NCI-H1694 (cell line): ENCODE data around the gene POLR2E.
A peak's percentile ranks its signal among the peaks of the same experiment; 100 is the strongest.

Experiments used
- DNase-seq: peaks from one replicate; lab custom pipeline; 2025; lab: John Stamatoyannopoulos, UW

POLR2E gene

DNA sequence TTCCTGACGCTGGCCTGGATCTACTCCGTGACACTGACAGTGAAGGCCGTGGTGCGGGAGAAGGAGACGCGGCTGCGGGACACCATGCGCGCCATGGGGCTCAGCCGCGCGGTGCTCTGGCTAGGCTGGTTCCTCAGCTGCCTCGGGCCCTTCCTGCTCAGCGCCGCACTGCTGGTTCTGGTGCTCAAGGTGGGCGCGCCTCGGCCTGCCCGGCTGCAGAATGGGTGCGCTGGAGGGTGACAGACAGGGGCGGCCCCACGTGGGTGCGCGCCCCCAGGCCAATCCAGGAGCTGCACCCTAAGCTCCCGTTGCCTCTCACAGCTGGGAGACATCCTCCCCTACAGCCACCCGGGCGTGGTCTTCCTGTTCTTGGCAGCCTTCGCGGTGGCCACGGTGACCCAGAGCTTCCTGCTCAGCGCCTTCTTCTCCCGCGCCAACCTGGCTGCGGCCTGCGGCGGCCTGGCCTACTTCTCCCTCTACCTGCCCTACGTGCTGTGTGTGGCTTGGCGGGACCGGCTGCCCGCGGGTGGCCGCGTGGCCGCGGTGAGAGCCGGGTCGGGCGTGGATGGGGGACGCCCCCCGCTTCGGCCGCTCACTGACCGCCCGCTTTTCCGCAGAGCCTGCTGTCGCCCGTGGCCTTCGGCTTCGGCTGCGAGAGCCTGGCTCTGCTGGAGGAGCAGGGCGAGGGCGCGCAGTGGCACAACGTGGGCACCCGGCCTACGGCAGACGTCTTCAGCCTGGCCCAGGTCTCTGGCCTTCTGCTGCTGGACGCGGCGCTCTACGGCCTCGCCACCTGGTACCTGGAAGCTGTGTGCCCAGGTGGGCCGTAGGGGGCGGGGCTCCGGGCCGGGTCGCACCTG, 48.1 kb downstream of the POLR2E start:
- no peak for DNase-seq

DNA sequence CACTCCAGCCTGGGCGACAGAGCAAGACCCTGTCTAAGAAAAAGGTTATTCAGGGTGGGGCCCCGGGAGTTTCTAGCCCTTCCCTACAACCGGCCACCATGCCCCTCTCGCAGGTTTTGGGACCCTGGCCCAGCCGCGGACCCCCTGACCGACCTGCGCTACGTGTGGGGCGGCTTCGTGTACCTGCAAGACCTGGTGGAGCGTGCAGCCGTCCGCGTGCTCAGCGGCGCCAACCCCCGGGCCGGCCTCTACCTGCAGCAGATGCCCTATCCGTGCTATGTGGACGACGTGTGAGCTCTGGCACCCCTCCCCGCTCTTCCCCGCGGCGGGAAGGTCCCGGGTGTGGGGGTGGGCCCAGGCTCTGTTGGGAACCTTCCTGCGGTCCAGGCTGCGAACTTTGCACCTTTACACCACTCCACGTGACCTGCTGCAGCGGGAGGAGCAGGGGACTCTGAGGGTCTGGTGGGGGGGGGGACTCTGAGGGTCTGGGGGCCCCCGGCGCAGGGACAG, 49.0 kb downstream of the POLR2E start:
- no peak for DNase-seq

GRCh38 chr19:1045247-1045603, 50.0 kb downstream of the POLR2E start:
- DNase-seq = no peak

GRCh38 chr19:1042689-1043511, 52.3 kb downstream of the POLR2E start:
- DNase-seq = peak; percentile 75

DNA sequence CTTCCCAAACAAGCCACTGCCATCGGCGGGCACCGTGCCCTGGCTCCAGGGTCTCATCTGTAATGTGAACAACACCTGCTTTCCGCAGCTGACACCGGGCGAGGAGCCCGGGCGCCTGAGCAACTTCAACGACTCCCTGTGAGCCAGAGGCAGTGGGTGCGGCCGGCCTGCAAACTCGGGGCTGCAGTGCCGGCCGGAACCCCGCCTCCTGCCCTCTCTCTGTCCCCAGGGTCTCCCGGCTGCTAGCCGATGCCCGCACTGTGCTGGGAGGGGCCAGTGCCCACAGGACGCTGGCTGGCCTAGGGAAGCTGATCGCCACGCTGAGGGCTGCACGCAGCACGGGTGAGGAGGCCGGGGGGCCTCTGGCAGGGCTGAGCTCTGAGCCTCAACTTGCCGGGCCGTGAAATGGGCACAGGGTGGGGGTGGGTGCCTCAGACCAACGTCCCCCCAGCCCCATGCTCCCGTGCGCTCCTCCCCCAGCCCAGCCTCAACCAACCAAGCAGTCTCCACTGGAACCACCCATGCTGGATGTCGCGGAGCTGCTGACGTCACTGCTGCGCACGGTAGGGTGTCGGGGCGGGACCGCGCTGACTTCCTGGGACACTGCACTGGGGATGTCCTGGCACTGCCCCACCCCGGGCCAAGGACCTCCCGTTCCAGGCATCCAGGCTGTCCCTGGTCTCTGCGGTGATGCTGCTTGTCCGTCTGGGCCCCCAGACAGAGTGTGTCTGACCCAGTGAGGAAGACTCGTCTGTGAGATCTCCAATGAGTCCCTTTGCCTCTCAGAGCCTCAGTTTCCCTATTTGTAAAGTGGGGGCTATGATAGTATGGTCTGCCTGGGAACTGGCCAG, 53.1 kb downstream of the POLR2E start:
- peak; percentile 41 for DNase-seq

DNA sequence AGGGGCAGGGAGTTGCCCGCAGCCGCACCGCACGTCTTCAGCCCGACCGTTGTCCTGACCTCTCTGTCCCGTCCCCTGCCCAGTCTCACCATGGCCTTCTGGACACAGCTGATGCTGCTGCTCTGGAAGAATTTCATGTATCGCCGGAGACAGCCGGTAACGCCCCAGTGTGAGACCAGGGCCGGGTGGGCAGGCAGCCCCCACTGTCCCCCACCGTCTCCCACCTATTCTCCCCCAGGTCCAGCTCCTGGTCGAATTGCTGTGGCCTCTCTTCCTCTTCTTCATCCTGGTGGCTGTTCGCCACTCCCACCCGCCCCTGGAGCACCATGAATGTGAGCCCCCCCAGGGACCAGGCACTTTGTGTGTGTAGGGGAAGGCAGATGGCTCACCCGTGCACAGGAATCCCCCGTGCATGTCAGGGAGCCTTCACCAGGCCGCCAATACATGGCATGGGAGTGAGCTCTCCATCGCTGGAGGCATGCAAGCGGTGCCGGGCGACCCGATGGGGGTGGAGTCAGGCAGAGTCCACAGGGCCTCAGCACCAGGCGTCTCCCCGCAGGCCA, 53.8 kb downstream of the POLR2E start:
- no peak for DNase-seq

- peak; percentile 94 for DNase-seq
Observed at GRCh38 chr19:1040476-1041271, 54.5 kb downstream of the POLR2E start.

DNA sequence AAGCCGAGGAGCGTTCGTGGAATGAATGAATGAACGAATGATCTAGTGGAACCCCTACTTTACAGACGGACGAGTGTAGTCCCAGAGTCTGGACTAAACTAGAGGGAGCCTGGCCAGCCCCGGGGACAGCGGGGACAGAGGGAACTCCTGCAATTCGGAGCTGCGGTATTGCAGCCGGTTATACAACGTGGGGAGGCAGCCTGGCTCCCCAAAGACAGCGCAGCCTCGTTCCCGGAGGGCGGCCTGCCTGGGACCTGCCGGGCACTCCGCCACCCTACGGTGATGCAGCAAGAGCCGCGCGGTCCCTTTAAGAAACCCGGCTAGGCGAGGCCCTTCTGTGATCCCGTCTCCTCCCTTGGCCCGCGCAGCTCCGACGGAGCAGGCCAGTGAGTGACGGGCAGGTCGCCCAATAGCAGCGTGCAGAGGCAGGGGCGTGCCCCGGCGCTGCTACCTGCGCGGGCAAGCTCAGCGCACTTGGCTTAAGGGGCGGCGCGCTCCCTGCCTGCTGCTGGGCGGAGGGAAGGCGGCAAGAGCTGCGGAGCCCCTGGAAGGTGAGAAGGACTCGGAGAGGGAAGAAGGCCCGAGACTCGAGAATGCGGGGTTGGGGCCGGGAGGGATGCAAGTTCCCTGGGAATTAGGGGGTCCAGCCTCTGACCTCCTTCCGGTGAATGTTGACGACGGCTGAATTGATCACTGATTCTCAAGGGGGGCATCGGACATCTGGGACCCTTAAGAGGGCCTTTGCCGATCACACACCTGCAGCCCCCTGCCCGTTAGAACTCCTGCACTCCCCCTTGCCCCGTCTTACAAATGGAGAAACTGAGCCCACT, 55.3 kb downstream of the POLR2E start, which contains the start of gene ABCA7:
Gene ABCA7 (plus strand): TSS at position 462 of the 830 bp plus-strand sequence. CDS start 1,255 bp downstream, outside the sequence.
- peak; percentile 91 for DNase-seq

DNA sequence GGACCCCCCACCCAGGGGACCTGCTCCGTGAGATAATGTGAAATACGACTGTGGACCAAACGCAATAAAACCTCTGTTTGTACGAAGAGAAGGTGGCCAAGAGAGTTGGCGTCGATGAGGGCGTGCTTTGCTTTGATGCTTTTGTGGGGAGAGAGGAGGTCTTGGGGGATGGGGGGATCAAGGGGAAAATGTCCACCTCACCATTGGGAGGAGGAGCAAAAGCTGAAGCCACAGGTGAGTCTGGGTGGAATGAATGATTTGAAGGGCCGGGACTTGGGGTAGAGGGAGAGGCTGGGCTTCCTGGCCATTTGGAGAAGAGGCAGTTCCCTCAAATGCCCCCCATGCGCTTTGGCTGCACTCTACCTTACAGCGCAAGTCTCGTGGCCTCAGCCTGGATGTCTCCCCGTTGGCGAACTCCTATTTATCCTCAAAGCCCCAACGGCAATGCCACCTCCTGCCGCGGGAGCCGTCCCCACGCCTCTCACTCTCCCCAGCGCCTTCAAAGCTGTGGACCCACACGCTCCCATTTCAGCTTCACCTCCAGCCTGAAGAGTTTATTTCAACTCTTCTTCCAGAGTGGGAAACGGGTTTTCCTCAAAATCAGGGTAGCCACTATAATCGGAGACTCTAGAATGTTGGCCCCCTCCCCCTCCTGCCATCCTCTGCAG, 56.1 kb downstream of the POLR2E start:
- no peak for DNase-seq

DNA sequence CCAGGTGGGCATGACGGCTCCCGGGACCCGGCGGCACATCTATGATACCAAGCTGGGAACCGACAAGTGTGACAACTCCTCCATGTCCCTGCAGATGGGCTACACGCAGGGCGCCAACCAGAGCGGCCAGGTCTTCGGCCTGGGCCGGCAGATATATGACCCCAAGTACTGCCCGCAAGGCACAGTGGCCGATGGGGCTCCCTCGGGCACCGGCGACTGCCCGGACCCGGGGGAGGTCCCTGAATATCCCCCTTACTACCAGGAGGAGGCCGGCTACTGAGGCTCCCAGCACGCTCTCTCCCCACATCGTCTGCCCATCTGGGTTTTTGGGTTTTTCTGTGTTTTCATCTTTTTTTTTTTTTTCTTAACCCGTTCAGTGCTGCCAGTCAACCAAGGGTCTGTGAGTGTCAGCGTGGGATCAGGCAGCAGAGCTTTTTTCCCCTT, 57.5 kb downstream of the POLR2E start:
- DNase-seq = no peak
